GM21825 (cell line): Measurements from ENCODE around the gene PRPH.
A peak's percentile ranks its signal among the peaks of the same experiment; 100 is the strongest.
"Not testable (repeated sequence)": the region's sequence is repeated elsewhere in the genome, so short reads cannot be mapped to it uniquely, and the experiment has no call there.

Experiments used
- ATAC-seq: cut with Tn5 transposase; IDR thresholded peaks from one replicate; pipeline ENCODE4 v1.9.1; 2021; ENCODE audit warnings: mild to moderate bottlenecking, moderate library complexity; ENCODE audit not compliant: unreplicated experiment

The PRPH gene

DNA sequence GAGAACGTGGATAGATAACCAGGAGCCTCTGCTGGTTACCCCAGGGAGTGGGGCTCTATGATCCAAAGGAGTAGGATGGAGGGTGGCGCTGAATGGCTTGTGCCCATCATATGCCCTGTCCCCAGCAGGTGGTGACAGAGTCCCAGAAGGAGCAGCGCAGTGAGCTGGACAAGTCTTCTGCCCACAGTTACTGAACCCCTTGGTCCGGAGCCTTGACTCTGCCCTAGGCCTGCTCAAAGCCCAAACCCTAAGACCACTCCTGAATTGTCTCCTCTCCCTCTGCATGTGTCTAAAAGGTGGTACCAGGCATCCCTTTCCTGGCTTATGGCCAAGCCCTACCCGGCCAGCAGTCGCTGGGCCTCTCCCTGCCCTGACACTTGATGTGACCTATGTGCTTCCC is 3.2 kb downstream of the PRPH start:
- no peak for ATAC-seq

DNA sequence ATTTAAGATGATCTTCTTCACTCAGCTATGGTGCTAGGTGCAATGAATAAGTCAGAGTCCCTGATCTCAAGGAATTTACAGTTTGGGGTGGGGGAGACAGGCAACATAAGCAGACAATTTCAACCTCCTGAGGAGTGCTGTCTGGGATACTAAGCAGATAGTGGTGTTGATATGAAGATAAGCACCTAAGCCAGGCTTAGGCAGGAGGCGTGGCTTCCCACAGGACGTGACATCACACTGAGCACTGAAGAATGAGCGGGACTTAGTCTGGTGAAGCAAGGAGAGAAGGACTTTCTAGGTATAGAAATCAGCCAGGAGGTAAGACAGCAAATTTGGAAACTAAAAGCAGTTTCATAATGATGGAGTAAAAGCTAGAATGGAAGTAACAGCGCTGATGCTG is 6.8 kb downstream of the PRPH start:
- ATAC-seq = no peak

DNA sequence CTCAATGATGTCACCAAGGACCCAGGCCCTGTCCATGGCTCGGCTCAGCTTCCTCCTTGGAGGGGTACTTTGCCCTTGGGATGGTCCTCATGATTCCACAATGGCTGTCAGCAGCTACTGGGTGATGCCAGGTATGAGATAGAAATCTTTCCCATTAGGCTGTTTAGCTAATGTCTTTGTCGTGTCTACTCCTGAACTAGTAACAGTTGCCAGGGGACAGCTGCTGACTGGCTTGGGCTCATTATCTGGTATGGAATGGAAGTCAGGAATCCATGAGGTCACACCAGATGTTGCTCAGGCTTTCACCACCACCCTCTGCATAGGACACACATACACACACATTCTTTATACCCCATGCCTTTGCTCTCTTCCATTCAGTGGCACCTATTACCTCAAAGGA is 9.2 kb downstream of the PRPH start:
- no peak for ATAC-seq

DNA sequence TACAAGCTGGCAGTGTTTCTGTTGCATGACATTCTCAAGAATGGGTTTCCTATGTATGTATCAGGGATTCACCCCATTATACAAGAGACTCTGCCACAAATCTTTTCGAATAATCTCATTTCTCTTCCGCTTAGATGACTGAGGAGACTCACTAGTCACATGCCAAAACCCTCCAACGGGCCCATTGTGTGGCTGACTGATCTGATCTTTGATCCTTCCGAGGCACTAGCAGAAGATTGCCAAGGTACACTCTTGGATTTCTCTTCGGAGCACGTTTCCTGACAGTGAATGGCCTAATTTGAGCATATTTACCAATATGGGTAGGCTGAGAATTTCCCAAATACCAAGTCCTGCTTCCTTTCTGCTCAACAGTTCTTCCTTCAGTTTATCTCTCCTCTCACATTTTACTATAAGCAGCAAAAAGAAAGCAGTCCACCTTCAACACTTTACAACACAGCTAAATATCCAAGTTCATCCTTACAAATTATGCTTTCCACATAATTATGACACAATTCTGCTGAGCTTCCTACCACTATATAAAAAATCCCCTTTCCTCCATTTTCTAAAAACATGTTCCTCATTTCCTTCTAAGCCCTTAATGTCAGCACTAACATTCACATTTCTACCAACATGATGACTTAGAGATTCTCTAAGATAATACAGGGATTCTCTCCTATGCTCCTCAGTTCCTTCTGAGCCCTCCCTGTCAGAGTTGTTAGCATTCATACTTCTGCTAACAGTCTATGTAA is 11.0 kb downstream of the PRPH start:
- ATAC-seq = no peak

DNA sequence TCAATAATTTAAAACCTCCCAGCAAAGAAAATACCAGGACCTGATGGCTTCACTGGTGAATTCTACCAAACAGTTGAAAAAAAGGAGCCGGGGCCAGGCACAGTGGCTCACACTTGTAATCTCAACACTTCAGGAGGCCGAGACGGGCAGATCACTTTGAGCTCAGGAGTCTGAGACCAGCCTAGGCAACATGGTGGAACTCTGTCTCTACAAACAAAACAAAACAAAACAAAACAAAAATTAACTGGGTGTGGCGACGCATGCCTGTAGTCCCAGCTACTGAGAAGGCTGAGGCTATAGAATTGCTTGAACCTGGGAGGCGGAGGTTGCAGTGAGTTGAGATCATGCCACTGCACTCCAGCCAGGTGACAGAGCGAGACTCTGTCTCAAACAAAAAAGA is 14.4 kb downstream of the PRPH start:
- no peak for ATAC-seq

DNA sequence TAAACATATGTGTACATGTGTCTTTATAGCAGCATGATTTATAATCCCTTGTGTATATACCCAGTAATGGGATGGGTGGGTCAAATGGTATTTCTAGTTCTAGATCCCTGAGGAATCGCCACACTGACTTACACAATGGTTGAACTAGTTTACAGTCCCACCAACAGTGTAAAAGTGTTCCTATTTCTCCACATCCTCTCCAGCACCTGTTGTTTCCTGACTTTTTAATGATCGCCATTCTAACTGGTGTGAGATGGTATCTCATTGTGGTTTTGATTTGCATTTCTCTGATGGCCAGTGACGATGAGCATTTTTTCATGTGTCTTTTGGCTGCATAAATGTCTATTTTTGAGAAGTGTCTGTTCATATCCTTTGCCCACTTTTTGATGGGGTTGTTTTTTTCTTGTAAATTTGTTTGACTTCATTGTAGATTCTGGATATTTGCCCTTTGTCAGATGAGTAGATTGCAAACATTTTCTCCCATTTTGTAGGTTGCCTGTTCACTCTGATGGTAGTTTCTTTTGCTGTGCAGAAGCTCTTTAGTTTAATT is 15.6 kb downstream of the PRPH start:
- ATAC-seq = not testable (repeated sequence)

DNA sequence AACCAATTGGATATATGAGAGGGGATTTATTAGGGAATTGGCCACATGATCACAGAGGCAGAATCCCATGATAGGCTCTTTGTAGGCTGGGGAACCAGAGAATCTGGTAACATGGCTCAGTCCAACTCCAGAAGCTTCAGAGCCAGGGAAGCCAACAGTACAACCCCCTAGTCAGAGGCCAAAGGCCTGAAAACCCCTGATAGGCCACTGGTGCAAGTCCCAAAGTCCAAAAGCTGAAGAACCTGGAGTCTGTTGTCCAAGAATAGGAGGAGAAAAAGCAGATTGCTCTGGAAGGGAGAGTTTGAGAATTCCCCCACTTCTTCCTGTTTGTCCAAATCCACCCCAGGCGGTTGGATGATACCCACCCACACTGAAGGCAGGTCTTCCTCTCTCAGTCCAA is 19.9 kb downstream of the PRPH start:
- no peak for ATAC-seq

DNA sequence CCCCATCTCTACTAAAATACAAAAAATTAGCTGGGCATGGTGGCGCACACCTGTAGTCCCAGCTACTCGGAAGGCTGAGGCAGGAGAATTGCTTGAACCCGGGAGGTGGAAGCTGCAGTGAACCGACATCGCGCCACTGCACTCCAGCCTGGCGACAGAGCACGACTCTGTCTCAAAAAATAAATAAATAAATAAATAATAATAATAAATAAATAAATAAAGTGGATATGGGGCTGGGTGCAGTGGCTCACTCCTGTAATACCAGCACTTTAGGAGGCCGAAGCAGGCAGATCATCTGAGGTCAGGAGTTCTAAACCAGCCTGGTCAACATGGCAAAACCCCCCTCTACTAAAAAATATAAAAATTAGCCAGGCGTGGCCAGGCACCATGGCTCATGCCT is 22.2 kb downstream of the PRPH start:
- not testable (repeated sequence) for ATAC-seq

DNA sequence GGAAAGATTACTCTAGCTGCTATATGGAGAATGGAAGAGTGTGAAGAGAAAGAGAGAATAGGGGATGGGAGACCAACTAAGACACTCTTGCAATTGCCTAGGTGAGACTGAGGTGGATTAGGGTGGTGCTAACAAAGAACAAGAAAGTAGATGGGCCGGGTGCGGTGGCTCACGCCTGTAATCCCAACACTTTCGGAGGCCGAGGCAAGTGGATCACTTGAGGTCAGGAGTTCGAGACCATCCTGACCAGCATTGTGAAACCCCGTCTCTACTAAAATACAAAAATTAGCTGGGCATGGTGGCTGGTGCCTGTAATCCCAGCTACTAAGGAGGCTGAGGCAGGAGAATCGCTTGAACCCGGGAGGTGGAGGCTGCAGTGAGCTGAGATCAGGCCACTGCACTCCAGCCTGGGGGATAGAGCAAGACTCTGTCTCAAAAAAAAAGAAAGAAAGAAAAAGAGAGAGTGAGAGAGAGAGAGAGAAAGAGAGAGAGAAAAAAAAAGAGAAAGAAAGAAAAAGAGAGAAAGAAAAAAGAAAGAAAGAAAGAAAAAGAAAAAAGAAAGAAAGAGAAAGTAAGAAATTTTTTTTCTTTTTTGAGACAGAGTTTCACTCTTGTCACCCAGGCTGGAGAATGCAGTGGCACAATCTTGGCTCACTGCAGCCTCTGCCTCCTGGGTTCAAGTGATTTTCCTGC is 25.6 kb downstream of the PRPH start:
- not testable (repeated sequence) for ATAC-seq

DNA sequence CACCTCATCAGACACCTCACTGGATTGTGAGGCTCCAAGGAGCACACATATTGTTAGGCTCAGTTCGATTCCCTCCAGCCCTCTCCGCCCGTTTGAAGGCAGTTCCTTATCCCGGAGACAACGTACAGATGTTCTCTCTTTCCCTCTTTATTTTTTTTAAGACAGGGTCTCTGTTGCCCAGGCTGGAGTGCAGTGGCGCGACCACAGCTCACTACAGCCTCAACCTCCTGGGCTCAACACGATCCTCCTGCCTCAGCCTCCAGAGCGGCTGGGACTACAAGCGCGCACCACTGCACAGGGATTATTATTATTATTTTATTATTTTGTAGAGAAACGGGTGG is 27.4 kb downstream of the PRPH start:
- no peak for ATAC-seq

DNA sequence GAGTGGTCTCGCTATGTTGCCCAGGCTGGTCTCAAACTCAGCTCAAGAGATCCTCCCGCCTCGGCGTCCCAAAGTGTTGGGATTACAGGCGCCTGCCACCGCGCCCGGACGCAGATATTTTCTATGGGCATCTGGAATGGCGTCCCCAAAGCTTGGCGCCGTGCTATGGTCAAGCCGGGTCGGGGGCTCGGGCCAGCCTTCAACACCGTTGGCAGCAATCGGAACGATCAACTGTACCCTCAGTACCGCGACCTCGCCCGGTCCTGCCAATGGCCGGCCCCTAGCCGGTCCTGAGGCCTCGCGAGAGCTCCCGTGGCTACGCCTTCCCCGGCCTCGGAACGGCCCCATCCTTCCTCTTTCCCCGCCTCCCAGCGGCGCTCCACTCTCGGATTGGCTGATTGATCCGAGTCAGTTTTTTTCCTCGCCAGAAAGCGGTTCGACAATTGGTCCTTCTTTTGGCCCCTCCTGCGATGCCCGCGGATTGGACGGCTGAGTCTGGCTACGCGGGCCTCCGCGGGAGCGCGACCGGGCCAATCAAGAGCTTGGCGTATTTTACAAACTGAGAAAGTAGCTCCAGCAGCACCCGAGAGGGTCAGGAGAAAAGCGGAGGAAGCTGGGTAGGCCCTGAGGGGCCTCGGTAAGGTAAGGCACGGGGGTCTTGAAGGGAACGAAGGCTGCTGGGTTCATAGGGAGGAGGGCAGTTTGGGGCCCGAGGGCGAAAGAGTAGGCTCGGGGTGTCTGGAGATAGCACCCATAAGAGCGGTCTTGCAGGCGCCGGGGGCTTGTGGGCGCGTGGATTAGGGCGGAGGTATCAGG is 28.0 kb downstream of the PRPH start, which contains the start of gene TROAP:
TROAP (plus strand) TSS at position 548 of the 816 bp plus-strand sequence. CDS start 354 bp downstream, outside the sequence.
- peak; percentile 97 for ATAC-seq

DNA sequence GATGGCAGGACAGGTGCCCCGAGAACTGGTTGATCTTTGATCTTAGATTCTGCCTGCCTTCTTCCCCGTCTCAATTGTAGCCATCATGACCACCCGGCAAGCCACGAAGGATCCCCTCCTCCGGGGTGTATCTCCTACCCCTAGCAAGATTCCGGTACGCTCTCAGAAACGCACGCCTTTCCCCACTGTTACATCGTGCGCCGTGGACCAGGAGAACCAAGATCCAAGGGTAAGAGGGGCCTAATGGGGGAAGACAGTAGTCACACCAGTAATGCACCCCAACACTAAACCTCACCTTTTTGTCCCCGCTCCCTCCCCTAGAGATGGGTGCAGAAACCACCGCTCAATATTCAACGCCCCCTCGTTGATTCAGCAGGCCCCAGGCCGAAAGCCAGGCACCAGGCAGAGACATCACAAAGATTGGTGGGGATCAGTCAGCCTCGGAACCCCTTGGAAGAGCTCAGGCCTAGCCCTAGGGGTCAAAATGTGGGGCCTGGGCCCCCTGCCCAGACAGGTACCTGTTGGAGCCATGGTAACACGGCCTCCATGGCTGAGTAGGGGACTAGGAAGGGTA is 28.7 kb downstream of the PRPH start:
- no peak for ATAC-seq

DNA sequence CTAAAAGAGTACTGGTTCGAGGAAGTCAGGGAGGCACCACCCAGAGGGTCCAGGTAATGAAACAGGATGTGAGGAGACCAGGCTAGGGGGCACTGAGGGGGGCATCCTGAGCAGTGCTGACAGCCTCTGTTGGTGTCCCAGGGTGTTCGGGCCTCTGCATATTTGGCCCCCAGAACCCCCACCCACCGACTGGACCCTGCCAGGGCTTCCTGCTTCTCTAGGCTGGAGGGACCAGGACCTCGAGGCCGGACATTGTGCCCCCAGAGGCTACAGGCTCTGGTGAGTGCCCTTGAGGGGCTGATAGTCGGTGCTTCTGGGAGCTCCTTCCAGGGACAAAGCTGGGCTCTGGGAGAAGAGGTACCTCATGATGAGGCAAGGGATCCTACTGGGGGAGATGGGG is 30.7 kb downstream of the PRPH start:
- ATAC-seq = no peak

DNA sequence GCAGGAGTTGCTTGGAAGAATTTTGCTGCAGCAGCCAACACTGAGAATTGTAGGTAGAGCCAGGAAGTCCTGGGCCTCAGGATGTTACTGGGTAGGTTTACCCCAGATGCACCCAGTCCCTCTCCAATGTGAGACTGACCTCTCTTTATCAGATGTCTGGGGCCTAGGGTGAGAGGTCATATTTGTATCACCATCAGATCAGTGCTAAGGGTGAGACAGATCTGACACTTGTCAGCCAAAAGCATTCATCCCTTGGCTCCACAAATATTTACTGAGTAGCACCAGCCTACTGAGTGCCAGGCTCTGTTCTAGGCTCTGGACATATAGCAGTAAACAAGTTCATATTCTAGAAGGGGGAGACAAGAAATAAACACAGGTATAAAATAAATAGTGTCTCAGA is 32.4 kb downstream of the PRPH start:
- ATAC-seq = no peak

DNA sequence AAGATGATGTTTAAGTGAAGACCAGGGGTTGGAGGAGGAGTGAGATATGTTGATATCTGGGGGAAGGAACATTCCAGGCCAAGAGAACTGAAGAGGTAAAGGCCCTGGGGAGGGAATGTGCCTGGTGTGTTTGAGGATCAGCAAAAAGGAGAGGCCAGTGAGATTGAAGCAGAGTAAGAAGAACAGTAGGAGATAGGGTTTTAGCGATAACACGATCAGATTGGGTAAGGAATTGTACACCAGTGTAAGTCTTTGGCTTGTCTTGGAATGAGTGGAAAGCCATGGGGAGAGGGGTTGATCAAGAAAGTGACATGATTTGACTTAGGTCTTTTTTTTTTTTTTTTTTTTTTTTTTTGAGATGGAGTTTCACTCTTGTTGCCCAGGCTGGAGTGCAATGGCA is 32.9 kb downstream of the PRPH start:
- no peak for ATAC-seq

DNA sequence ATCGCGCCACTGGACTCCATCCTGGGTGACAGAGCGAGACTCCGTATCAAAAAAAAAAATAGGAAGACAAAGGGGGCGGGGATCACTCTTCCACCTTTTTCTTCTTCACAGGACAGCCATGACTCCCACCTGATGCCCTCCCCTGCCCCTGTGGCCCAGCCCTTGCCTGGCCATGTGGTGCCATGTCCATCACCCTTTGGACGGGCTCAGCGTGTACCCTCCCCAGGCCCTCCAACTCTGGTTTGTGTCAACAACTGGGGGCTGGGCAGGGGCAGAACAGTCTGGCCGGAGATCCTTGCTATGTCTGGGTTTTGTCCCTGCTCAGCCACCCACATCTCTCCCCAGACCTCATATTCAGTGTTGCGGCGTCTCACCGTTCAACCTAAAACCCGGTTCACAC is 33.9 kb downstream of the PRPH start:
- ATAC-seq = no peak

DNA sequence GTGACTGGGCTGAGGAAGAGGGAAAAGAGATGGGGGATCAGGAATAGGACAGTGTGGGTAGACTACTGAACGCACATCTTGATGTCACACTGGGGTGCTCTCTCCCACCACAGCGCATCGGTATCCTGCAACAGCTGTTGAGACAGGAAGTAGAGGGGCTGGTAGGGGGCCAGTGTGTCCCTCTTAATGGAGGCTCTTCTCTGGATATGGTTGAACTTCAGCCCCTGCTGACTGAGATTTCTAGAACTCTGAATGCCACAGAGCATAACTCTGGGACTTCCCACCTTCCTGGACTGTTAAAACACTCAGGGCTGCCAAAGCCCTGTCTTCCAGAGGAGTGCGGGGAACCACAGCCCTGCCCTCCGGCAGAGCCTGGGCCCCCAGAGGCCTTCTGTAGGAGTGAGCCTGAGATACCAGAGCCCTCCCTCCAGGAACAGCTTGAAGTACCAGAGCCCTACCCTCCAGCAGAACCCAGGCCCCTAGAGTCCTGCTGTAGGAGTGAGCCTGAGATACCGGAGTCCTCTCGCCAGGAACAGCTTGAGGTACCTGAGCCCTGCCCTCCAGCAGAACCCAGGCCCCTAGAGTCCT is 35.2 kb downstream of the PRPH start:
- ATAC-seq = no peak

DNA sequence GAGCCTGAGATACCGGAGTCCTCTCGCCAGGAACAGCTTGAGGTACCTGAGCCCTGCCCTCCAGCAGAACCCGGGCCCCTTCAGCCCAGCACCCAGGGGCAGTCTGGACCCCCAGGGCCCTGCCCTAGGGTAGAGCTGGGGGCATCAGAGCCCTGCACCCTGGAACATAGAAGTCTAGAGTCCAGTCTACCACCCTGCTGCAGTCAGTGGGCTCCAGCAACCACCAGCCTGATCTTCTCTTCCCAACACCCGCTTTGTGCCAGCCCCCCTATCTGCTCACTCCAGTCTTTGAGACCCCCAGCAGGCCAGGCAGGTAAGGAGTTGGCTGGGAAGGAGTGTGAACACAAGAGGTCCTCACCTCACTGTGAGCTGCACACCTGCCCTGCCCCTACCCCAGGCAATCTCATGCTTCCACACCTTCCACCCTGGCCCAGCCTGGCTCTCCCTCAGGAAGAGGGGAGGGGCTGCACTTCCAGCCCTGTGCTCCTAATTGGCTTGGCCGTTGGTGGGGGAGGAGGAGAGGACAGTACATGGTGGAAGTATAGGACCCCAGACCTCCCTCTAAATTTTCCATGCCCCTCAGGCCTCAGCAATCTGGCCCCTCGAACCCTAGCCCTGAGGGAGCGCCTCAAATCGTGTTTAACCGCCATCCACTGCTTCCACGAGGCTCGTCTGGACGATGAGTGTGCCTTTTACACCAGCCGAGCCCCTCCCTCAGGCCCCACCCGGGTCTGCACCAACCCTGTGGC is 35.9 kb downstream of the PRPH start:
- ATAC-seq = no peak

DNA sequence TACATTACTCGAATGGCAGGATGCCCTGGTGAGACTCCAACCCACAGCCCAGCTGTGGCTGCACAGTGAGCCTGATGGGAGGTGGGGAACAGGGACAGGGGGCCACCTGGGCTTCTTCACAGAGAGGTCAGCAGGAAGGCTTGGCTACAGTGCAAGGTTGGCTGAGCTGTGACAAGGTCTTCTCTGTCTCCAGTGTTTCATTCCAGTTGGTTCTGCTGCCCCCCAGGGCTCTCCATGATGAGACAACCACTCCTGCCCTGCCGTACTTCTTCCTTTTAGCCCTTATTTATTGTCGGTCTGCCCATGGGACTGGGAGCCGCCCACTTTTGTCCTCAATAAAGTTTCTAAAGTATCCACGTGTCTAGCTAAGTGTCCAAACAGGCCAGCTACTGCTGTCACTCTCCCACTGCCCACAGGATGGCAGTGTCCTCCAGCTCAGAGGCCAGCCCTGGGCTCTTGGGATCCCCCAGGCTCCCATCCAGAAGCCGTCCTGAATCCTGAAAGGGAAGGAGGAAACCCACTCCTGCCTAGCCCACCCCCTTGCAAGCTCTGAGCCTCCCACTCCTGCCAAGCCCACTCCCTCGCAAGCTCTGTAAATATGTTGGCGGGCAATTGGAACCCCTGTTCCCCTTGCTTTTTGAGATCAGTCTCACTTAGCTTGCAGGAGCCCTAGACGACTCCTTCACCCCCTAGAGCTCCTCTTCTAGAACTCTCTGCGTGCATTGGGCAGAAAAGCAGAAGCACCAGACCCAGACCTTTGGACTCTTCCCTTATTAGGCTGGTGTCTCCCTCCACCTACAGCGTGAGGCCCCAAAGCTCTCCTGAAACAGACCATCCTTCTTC is 36.7 kb downstream of the PRPH start:
- no peak for ATAC-seq
